ENCODE measurements around the gene KLRG1.
A peak's percentile ranks its signal among the peaks of the same experiment; 100 is the strongest.

KLRG1 gene

DNA sequence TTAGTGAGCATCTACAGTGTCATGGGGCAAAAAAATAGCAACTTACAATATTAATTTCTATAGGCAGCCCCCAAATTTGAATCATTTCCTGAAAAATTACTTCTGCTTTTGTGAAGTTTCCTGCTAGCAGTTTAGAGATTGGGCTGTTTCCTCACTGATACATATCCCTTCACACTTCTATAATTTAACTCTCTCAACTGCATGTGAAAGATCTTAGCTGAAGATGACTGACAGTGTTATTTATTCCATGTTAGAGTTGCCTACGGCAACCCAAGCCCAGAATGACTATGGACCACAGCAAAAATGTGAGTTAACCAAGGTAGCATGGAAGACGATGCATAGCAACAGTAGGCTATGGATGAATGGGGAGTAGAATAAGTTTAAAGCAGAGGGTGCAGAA is at the start of gene KLRG1:
TSS of gene KLRG1 (plus strand) at position 134 of the 400 bp plus-strand sequence. CDS start at position 224, 90 bp downstream.
- no peak for DNase-seq (ENCODE audit: low read depth)

GRCh38 chr12:8941691-8942478 is 47.5 kb upstream of the KLRG1 start:
- DNase-seq (ENCODE audit: low read depth) = peak; percentile 11

- DNase-seq (ENCODE audit: low read depth) = no peak
Observed at GRCh38 chr12:8943565-8944186, 45.7 kb upstream of the KLRG1 start.

DNA sequence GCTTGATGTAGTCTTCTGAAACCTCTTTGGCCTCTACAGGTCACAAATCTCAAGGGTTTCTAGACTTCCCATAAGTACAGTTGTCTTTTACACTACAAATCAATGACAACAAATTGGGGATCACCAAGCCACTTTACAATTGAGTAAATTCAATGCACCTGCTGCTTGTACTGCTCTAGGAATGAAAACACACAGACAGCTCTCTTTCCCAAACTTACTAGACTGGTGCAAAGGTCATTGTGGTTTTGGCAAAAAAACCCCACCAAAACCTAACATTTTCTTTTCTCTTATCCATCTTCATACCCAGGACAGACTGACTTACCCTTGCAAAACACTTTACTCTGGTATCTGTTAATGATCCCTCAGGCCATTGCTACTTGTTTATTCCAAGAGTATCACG is 42.6 kb upstream of the KLRG1 start:
- DNase-seq (ENCODE audit: low read depth) = no peak

DNA sequence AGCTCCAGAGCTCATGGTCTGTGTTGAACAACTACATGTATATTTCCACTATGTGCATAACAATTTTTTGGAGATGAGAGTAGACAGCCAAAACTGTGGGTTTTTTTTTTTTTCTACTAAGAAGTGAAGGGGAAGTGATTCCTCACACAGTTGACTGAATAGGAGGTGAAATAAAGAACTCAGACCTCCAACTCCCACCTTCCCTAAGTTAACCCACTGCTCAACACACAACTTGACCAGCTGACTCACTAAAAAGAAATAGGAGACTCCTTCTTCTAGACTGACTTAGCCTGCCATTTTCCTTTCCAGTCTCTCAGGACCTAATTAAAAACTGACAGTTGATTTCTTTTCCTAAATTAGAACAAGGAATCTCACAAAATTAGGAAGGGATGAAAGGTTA is 41.6 kb upstream of the KLRG1 start:
- no peak for DNase-seq (ENCODE audit: low read depth)

- peak; percentile 50 for DNase-seq (ENCODE audit: low read depth)
Observed at GRCh38 chr12:8948701-8949341, 40.5 kb upstream of the KLRG1 start.

GRCh38 chr12:8949342-8950220 is 39.8 kb upstream of the KLRG1 start, which contains the start of gene M6PR:
TSS of gene M6PR (minus strand) at chr12:8949645. CDS start at chr12:8946404, 3,241 bp downstream.
- peak; percentile 96 for DNase-seq (ENCODE audit: low read depth)

DNA sequence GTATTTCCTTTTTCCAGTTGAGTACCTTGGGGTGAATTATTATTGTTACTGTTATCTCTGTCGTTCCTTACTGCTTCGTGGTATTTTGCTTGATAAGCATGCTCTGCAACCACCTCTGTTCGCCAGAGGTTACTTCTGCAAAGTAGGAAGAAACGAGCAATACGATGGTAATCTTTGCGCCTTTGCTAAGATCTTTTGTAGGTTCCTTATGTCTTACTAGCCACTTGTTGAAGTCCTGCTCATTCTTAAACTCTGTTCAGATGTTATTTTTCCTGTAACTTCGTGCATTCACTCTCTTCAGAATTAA is 39.2 kb upstream of the KLRG1 start:
- no peak for DNase-seq (ENCODE audit: low read depth)

GRCh38 chr12:8950702-8951478 is 38.5 kb upstream of the KLRG1 start:
- no peak for DNase-seq (ENCODE audit: low read depth)

DNA sequence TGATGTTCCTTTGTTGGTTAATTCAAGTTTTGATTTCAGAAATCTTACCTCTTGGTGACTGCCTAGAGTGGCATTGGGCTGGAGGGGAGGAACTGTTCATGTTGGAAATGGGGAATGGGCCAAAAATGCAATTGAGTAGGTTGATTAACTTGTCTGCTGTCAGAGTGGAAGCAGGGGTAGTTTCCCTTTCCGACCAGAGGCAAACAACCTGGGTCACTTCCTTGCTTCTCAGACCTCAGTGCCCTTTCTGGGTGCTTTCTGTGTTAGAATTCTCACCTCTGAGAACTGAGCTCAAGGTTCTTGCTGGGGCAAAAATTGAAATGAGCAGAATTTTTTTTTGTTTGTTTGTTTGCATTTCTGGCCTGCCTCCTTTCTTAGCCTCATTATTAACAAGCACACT is 37.6 kb upstream of the KLRG1 start:
- no peak for DNase-seq (ENCODE audit: low read depth)

- DNase-seq (ENCODE audit: low read depth) = no peak
Observed at GRCh38 chr12:8953773-8954402, 35.5 kb upstream of the KLRG1 start.

DNA sequence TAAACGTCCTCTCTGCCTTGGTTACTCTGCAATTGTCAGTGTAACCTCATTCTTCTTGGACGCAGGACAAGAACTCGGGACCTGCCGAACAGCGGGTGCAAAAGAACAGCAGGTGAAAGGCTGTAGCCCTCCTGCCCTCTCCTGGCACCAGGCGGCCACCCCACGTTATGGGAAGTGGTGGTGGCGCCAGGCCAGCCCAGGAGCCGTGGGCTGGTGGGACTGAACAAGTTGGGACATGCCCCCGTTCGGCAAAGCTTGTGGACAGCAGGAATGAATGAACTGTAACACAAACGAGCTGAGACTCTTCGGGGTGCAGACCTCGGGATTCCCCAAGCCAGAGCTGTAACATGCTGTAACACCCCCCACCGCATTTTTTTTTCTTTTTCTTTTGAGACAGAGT is 33.3 kb upstream of the KLRG1 start:
- DNase-seq (ENCODE audit: low read depth) = no peak

DNA sequence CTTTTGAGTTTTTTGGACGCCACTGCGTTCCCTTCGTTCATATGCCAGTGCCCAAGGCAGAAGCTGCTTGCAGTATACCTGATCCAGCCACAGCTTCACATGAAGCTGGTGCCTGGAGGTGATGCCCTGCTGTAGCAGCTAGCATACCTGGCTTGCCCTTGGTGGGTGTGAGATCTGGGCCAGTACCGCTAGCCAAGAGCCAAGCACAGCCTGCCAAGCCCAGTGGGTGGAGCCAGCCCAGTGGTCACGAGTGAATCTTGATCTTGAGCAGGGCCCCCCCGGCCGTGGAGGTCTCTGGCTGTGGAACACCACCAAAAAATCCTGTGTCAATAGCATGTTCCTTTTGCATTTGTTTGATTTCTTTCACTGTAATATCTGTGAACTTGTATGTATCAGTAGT is 32.6 kb upstream of the KLRG1 start:
- no peak for DNase-seq (ENCODE audit: low read depth)

DNA sequence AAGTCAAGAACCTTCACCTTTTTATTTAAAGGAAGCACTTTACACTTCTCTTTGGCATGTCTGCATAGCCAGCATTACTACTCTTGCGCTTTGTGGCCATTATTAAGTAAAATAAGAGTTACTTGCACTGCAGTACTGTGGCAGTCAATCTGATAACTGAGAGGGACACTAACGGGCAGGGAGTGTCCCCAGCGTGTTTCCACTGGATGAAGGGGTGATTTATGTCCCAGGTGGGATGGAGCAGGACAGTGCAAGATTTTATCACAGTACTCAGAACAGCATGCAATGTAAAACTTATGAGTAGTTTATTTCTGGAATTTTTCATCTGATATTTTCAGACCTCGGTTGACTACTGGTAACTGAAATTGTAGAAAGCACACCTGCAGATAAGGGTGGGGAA is 31.8 kb upstream of the KLRG1 start:
- no peak for DNase-seq (ENCODE audit: low read depth)

GRCh38 chr12:8958066-8958465 is 31.3 kb upstream of the KLRG1 start:
- no peak for DNase-seq (ENCODE audit: low read depth)

- no peak for DNase-seq (ENCODE audit: low read depth)
Observed at GRCh38 chr12:8960176-8960575, 29.2 kb upstream of the KLRG1 start.

DNA sequence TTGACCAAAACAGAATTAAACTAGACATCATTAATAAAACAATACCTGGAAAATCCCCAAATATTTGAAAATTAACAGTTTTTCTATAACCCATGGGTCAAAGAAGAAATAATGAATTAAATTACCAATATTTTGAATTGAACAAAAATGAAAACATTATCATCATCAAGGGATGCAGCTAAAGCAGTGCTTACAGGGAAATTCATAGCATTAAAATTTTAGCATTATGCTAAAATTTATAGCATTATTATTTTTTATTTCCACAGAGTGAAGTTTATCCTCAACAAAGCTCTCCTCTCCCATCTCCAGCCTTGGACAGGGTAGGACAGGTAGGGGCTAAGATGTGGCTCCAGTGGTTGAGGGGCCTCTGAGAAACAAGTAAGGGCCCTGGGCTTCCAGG is 20.6 kb upstream of the KLRG1 start:
- DNase-seq (ENCODE audit: low read depth) = no peak

- DNase-seq (ENCODE audit: low read depth) = no peak
Observed at GRCh38 chr12:8969861-8970411, 19.4 kb upstream of the KLRG1 start.

GRCh38 chr12:8970432-8970831 is 18.9 kb upstream of the KLRG1 start:
- no peak for DNase-seq (ENCODE audit: low read depth)

DNA sequence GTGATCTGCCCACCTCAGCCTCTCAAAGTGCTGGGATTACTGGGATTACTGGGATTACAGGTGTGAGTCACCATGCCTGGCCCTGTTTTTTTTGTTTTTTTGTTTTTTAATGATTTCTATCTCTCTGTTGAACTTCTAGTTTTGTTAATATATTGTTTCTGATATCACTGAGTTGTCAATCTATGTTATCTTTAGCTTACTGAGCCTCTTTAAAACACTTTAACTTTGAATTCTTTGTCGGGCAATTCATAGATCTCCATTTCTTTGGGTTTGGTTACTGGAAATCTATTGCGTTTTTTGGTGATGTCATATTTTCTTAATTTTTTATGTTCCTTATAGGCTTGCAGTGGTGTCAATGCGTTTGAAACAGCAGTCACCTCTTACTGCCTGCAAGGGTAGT is 9.2 kb upstream of the KLRG1 start:
- DNase-seq (ENCODE audit: low read depth) = no peak

All from EH (cell line).